ENCODE measurements around the gene SPA17. TPM values are rescaled to one million over a fixed set of nuclear protein-coding genes. Genes with fewer than 3 reads are reported as not detected.
A peak's percentile ranks its signal among the peaks of the same experiment; 100 is the strongest.

SPA17 gene
- total RNA-seq, 1 experiment from 2014 or later, result 14.0 TPM

DNA sequence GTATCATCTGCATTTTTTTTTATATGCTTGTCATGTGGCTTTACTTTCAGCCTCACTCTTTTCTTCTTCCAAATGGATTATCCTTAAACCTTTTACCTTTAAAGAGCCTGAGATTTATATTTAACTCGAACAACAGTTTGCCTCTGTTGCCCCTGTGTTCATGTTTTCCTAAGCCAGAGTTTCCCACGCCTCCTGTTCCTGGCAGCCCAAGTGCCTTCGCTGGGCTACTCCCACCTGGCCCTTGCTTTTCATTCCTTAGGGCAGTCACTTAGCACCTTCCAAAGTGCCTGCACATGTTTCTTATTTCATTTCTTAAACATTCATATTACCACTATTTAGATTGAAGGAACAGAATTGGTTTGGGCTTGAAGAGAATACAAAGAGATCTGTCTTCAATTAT is 37.8 kb upstream of the SPA17 start:
- Histone ChIP-seq H3K4me3 (ENCODE audit: low read length) (no peak overlapping the region), H3K9me2 (replicated peaks; ENCODE audit: low read length) (no peaks in the 10 kb centered on the region), H3K4me1 (ENCODE audit: insufficient read depth, low read length) (no peaks in the 10 kb centered on the region), H4K20me1 (ENCODE audit: low read length) (peaks cover 4% of the 10 kb centered on the region; the same call in 1 of the 2 replicates), H3K36me3 (ENCODE audit: low read depth, low read length) (peaks cover 67% of the 10 kb centered on the region), H3K9ac (ENCODE audit: low read length) (no peak overlapping the region), H3F3A (ENCODE audit: low read length, unreplicated experiment) (no peaks in the 10 kb centered on the region), H3K27ac (ENCODE audit: low read length) (no peak overlapping the region), H2AFZ (ENCODE audit: low read length) (no peak overlapping the region), H3K4me2 (ENCODE audit: low read length) (no peak overlapping the region), H3K27me3 (ENCODE audit: low read length) (no peaks in the 10 kb centered on the region), H3K79me2 (ENCODE audit: low read length) (no peaks in the 10 kb centered on the region), H3K9me3 (ENCODE audit: low read length) (no peaks in the 10 kb centered on the region)
- CTCF ChIA-PET, result no interaction called here
- POLR2A ChIA-PET (ENCODE audit: unreplicated experiment), result no interaction called here
- TF ChIP-seq EZH2phosphoT487 (IDR thresholded peaks at IDR 0.05; ENCODE audit: borderline replicate concordance, low read length) (no peak), EZH2 (IDR thresholded peaks at IDR 0.05; ENCODE audit: low read length, unreplicated experiment) (no peak)
- TF ChIP-seq, protein P1, sequence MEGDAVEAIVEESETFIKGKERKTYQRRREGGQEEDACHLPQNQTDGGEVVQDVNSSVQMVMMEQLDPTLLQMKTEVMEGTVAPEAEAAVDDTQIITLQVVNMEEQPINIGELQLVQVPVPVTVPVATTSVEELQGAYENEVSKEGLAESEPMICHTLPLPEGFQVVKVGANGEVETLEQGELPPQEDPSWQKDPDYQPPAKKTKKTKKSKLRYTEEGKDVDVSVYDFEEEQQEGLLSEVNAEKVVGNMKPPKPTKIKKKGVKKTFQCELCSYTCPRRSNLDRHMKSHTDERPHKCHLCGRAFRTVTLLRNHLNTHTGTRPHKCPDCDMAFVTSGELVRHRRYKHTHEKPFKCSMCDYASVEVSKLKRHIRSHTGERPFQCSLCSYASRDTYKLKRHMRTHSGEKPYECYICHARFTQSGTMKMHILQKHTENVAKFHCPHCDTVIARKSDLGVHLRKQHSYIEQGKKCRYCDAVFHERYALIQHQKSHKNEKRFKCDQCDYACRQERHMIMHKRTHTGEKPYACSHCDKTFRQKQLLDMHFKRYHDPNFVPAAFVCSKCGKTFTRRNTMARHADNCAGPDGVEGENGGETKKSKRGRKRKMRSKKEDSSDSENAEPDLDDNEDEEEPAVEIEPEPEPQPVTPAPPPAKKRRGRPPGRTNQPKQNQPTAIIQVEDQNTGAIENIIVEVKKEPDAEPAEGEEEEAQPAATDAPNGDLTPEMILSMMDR (conservative IDR thresholded peaks at IDR 0.05; ENCODE audit: low read depth, low read length), result no peak
- TSS peak; percentile 69 for BruUV-seq (replicated peaks)
- DNase-seq, result no peak
- intact Hi-C loops (cut with micrococcal nuclease), result no loop called here
- no peak for ATAC-seq

DNA sequence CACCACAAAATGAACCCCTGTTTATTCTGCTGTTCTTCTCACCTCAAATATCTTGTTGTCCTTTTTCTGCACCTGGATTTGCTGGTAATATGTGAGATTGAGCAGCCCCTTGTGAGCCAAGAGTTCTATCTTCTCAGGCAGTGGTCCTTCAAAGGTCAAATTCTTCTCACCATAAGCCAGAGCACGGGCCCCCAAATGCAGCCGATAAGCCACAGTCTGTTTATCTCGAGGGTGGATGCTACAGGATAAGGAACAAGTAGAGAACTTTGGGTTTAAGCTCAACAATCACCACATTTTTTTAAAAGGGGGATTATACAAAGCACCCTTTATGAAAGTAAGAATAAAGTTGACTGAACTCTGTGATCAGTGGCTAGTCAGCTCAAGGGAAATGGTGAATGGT is 35.2 kb upstream of the SPA17 start:
- ATAC-seq, result no peak
- no peaks in the 10 kb centered on the region for H4K20me1 ChIP-seq (ENCODE audit: low read length)
- intact Hi-C loops (cut with micrococcal nuclease), result no loop called here

DNA sequence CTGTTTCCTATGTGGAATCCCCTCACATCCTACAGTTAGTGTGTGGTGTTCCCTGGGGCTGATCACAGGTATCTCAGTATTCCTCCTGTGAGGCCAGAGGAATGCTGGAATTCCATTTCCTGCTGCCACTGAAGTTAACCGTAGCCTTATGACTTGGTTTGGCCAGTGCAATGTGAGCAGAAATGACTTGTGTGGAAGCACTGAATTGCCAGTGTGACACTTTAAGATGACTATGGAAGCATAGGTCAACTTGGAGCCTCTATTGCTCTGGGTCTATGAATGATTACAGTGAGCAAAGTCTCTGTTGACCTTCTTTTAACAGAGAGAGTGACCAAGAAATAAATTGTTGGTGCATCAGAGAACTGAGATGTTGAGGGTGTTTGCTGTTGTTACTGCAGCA is 34.5 kb upstream of the SPA17 start:
- Histone ChIP-seq H4K20me1 (ENCODE audit: low read length) (no peaks in the 10 kb centered on the region), H3K9ac (ENCODE audit: low read length) (no peak overlapping the region), H3F3A (ENCODE audit: low read length, unreplicated experiment) (no peaks in the 10 kb centered on the region), H3K27me3 (ENCODE audit: low read length) (no peaks in the 10 kb centered on the region), H3K27ac (ENCODE audit: low read length) (no peak overlapping the region), H3K9me2 (replicated peaks; ENCODE audit: low read length) (no peaks in the 10 kb centered on the region), H3K4me2 (ENCODE audit: low read length) (no peak overlapping the region), H3K4me3 (ENCODE audit: low read length) (no peak overlapping the region), H3K79me2 (ENCODE audit: low read length) (no peaks in the 10 kb centered on the region), H3K4me1 (ENCODE audit: insufficient read depth, low read length) (0 out of 2 replicates have a peak, but pooled peaks cover 5% of the 10 kb centered on the region), H3K36me3 (ENCODE audit: low read depth, low read length) (peaks cover 41% of the 10 kb centered on the region; the same call in 1 of the 2 replicates), H2AFZ (ENCODE audit: low read length) (no peak overlapping the region), H3K9me3 (ENCODE audit: low read length) (no peaks in the 10 kb centered on the region)
- TF ChIP-seq EZH2phosphoT487 (IDR thresholded peaks at IDR 0.05; ENCODE audit: borderline replicate concordance, low read length), result no peak
- TF ChIP-seq EZH2 (IDR thresholded peaks at IDR 0.05; ENCODE audit: low read length, unreplicated experiment), result no peak
- TF ChIP-seq, protein P1 (conservative IDR thresholded peaks at IDR 0.05; ENCODE audit: low read depth, low read length), result no peak
- intact Hi-C loops (cut with micrococcal nuclease), result no loop called here
- ChIA-PET CTCF (no interaction called here), POLR2A (ENCODE audit: unreplicated experiment) (interaction anchor here (0.5 kb wide), 1 partner anchor 12 kb away, joined by 3 read pairs; no protein-coding TSS in a partner anchor)
- BruUV-seq (replicated peaks), result no TSS peak
- DNase-seq (no peak), ATAC-seq (no peak)

More for the DNA sequence above, 35.2 kb upstream of the SPA17 start:
- CTCF ChIA-PET, result no interaction called here
- no peak overlapping the region for H3K4me3 ChIP-seq (ENCODE audit: low read length)
- no peaks in the 10 kb centered on the region for H3K9me2 ChIP-seq (replicated peaks; ENCODE audit: low read length)
- no peak for DNase-seq
- H3F3A ChIP-seq (ENCODE audit: low read length, unreplicated experiment), result no peaks in the 10 kb centered on the region
- POLR2A ChIA-PET (ENCODE audit: unreplicated experiment), result interaction anchor here (0.6 kb wide), 1 partner anchor 15 kb away, joined by 3 read pairs; no protein-coding TSS in a partner anchor
- no peaks in the 10 kb centered on the region for H3K27me3 ChIP-seq (ENCODE audit: low read length)
- H3K36me3 ChIP-seq (ENCODE audit: low read depth, low read length), result peaks cover 45% of the 10 kb centered on the region
- H3K79me2 ChIP-seq (ENCODE audit: low read length), result no peaks in the 10 kb centered on the region
- H3K27ac ChIP-seq (ENCODE audit: low read length), result no peak overlapping the region
- H3K4me2 ChIP-seq (ENCODE audit: low read length), result no peak overlapping the region
- no TSS peak for BruUV-seq (replicated peaks)
- no peak for TF ChIP-seq EZH2phosphoT487 (IDR thresholded peaks at IDR 0.05; ENCODE audit: borderline replicate concordance, low read length)
- TF ChIP-seq, protein P1 (conservative IDR thresholded peaks at IDR 0.05; ENCODE audit: low read depth, low read length), result no peak
- TF ChIP-seq EZH2 (IDR thresholded peaks at IDR 0.05; ENCODE audit: low read length, unreplicated experiment), result no peak
- H3K9me3 ChIP-seq (ENCODE audit: low read length), result no peaks in the 10 kb centered on the region
- H2AFZ ChIP-seq (ENCODE audit: low read length), result no peak overlapping the region
- H3K4me1 ChIP-seq (ENCODE audit: insufficient read depth, low read length), result no peaks in the 10 kb centered on the region
- no peak overlapping the region for H3K9ac ChIP-seq (ENCODE audit: low read length)

Data from PC-3 (cell line).